ACHN (cell line): ENCODE measurements around the gene UAP1.

ENCODE experiments used
- DNase-seq: peaks from one replicate; pipeline ENCODE4 v3.0.0-alpha.2; 2015
- in situ Hi-C: cut with HindIII; loops from 2 replicates; pipeline ENCODE4 v1.10.0; 2017; ENCODE audit warnings: low sequenced_read_pairs, low pct_ligation_motif_present, low pct_unique_long_range_greater_than_20kb

UAP1 gene

DNA sequence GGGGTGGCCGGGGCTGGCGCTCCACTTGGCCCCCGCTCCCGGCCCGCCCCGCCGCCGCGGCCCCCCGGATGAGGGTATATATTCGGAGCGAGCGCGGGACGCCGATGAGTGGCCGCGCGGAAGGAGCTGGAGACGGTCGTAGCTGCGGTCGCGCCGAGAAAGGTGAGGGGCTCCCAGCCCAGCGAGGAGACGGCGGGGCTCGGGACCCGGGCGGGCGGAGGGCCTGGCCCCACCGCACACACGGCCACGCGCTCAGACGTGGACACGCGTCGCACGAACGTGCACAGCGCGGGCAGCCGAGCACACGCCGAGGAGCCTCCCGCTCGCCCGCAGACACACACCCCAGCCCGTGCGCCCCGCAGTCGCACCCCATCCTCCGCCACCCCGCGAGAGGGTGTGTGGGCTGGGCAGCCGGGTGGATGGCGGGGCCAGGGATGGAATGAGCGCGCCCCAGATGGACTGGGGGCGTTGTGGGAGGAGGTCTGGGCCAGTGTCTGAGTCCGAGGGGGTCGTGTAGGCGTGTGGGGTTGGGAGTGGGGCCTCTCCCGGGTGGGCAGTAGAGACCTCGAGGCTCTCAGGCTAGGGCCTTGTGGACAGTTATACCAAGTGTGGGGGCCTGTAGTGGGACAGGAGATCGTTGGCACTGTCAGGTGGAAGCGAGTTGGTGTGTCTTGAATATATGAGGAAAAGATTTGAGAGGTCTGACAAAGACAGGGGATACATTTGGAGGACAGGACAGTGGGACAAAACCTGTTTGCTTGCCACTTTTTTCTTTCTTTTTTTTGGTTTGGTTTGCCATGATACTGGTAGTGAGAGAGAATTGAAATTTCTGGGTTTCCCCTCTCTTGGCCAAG, at the start of gene UAP1:
Gene UAP1, plus strand, starts transcription at position 107 of the 854 bp plus-strand sequence. CDS start 4,347 bp downstream, outside the sequence.
- in situ Hi-C loops = no loop called here
- peak; percentile 19 for DNase-seq

GRCh38 chr1:162527314-162527713, 34.2 kb upstream of the UAP1 start:
- in situ Hi-C loops = no loop called here
- DNase-seq = no peak

DNA sequence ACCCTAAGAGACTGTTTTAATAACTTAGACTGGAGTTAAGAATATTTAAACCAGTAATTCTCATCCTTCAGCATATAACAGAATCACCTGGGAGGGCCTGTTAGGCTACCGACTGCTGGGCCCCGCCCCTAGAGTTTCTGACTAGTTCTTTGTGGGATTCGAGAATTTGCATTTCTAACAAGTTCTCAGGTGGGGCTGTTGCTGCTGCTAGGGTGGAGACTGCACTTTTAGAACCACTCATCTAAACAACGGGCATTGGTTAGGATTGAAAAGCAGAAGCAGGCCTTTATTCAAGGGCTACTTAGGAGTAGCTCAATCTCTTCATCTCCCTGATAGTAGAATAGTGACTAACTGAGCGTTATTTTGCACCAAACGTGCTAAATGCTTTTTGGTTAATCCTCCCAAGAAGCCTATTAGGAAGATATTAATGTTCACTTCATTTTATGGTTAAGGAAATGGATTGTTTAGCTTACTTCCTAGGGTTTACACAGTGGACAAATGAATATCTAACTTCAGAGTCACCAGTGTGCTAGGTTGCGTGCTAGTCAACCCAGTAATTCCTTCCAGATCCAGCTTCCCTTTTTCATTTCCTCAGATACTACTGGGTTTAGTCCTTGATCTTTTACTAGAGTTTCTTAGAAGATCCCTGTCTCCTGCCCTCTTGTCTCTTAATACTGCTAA, 31.1 kb upstream of the UAP1 start:
- no peak for DNase-seq
- in situ Hi-C loops = no loop called here

DNA sequence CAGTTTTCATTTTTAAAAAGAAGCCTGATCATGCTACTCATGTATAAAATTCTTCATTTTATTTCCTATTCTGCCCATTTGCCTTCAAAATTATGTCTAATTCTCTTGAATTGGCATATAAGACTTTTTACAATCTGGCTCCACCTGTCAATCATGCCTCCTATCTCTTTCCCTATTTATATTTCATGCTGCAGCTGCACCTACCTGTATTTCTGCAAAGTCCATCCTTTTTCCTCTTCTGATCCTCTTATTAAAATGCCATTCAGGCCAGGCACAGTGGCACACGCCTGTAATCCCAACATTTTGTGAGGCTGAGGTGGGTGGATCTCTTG, 30.6 kb upstream of the UAP1 start:
- DNase-seq = no peak
- in situ Hi-C loops = no loop called here

- DNase-seq = no peak
- in situ Hi-C loops = no loop called here
Observed at GRCh38 chr1:162535501-162535900, 26.0 kb upstream of the UAP1 start.

DNA sequence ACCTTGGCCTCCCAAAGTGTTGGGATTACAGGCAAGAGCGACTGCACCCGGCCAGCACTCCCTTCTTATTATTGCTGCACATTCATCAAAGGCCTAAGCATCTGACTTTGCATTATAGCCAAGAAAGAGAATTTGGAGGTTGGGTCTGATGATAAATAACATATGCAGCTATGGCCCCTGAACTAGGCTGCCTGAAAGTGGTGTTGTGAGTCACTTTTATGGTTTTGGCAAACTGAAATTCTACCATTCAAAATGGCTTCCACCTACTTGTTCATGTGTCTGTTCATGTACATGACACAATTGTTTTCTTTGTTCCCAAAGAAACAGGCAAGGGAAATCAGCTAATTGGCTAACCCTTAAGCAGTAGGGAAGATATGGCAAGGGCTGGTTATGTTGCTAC, 25.0 kb upstream of the UAP1 start:
- no peak for DNase-seq
- in situ Hi-C loops = no loop called here

DNA sequence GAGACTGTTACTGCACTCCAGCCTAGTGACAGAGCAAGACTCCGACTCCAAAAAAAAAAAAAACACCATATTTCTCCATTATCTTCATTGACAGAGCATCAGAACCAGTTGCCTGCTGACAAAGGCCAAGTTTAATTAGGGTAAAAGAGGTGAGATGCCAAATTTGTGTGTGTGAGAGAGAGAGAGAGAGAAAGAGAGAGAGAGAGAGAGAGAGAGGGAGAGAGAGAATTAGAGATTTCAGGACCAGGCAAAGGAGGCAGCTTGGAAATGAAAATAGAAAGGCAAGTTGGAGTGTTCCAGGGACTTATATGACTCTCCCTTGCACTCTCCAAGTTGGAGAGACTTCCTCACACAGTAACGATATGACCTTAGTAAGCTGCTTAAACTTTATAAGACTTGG, 24.3 kb upstream of the UAP1 start:
- DNase-seq = no peak
- in situ Hi-C loops = no loop called here

GRCh38 chr1:162538815-162539431, 22.6 kb upstream of the UAP1 start:
- in situ Hi-C loops = no loop called here
- peak; percentile 88 for DNase-seq

DNA sequence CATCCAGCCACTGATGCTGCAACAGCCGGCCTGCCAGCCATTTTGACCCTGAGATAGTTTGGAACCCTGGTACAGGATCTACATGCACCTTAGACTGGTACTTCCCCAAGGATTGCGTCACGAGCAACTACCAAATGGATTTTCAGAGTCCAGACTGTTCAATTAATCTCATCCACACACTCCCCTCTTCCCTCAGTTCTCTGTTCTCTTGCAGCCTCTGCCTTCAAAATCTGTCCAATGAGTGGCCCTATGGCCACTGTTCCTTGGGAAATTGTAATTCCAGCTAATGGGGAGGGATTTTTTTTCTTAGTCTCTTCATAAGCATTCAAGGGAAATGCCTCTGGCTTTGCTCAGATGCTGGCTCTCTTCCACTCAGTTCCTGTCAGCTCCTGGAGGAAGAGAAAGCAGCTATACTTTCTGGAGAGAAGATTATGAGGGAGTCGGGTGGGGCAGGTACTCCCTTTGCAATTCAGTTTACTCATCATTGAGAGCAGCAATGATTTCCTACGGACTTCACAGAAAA, 19.8 kb upstream of the UAP1 start:
- in situ Hi-C loops = no loop called here
- DNase-seq = peak; percentile 86

DNA sequence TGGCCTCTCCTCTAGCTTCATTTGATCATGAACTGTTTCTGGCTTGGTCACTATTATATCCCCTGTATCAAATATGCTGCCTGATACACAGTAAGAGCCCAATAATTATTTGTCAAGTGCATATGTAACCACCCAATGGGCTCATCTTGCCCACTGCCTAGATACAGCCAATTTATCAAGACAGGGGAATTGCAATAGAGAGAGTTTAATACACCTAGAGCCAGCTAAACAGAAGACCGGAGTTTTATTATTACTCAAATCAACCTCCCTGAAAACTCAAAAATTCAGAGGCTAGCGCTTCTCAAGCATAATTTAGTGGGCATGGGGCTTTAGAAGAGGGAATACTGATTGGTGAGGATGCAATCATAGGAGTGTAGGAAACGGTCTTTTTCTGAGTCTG, 18.3 kb upstream of the UAP1 start:
- DNase-seq = no peak
- in situ Hi-C loops = no loop called here

- no peak for DNase-seq
- in situ Hi-C loops = no loop called here
Observed at GRCh38 chr1:162548170-162548569, 13.4 kb upstream of the UAP1 start.

GRCh38 chr1:162549001-162549400, 12.5 kb upstream of the UAP1 start:
- in situ Hi-C loops = no loop called here
- DNase-seq = no peak

DNA sequence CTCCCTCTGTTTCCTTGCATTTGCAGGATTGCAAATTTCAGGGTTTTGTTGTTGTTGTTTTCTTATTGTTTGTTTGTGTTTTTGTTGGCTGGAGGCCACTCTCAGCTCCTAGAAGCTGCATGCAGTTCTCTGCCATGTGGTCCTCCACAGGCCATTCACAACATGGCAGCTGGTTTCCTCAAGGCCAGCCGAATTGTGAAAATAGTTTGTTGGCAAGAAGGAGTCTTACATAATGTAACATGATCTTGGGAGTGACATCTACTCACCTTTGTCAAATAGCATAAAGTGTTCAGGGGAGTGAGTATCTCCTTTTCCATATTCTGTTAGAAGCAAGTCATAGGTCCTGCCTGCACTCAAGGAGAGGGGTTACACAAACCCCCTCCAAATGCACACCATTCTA, 10.6 kb upstream of the UAP1 start:
- no peak for DNase-seq
- in situ Hi-C loops = no loop called here

GRCh38 chr1:162551969-162552683, 9.4 kb upstream of the UAP1 start:
- in situ Hi-C loops = no loop called here

GRCh38 chr1:162552684-162553252, 8.8 kb upstream of the UAP1 start:
- in situ Hi-C loops = no loop called here
- no peak for DNase-seq

More at GRCh38 chr1:162551969-162552683, 9.4 kb upstream of the UAP1 start:
- no peak for DNase-seq

DNA sequence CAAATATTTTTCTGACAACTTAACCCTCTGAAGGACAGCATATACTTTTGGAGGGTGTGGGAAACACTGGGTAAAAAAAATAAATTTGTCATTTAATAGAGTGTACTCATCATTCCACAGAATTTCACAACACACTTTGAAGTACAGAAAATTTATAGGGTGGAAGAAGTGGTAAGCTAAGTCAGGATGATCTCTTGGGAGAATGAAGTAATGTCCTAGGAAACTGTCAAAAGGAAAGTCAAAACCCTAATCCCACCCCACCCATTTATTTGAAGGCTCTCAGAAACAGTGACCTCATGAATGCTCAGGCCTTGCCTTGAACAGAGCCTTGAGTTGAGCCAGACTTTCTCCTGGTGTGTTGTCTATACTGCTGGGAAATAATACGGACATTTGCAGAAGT, 7.3 kb upstream of the UAP1 start:
- no peak for DNase-seq
- in situ Hi-C loops = no loop called here

GRCh38 chr1:162557536-162557935, 4.0 kb upstream of the UAP1 start:
- no peak for DNase-seq

GRCh38 chr1:162560303-162561036, 1.1 kb upstream of the UAP1 start:
- no peak for DNase-seq
- in situ Hi-C loops = no loop called here

More at GRCh38 chr1:162557536-162557935, 4.0 kb upstream of the UAP1 start:
- in situ Hi-C loops = no loop called here
